Central memory CD8-positive, alpha-beta T cell (primary cell): ENCODE data around the gene SLC25A22.

Experiments
- ATAC-seq: fragments of 150-1000 bp; cut with Tn5 transposase; replicated peaks from 2 replicates; pipeline ENCODE4 v1.10.0; 2022; ENCODE audit warnings: mild to moderate bottlenecking, moderate FRiP score, moderate number of reproducible peaks; ENCODE audit not compliant: poor library complexity, severe bottlenecking; ENCODE audit errors: extremely low read depth
- DNase-seq, 2 donors: peaks; one replicate each; pipeline ENCODE4 v3.0.0; 2021; ENCODE audit warnings: low spot score in 2 of 2
- H3K27ac Mint-ChIP-seq: one replicate; pipeline ENCODE4 v1.8.0; 2022; ENCODE audit warnings: low read depth, mild to moderate bottlenecking, moderate library complexity, mixed read lengths
- H3K27me3 Mint-ChIP-seq: one replicate; pipeline ENCODE4 v1.8.0; 2022; ENCODE audit warnings: mixed read lengths
- H3K36me3 Mint-ChIP-seq: one replicate; pipeline ENCODE4 v1.8.0; 2022; ENCODE audit warnings: mild to moderate bottlenecking, moderate library complexity, mixed read lengths; ENCODE audit not compliant: insufficient read depth
- H3K4me1 Mint-ChIP-seq: one replicate; pipeline ENCODE4 v1.8.0; 2022; ENCODE audit warnings: mixed read lengths
- H3K4me3 Mint-ChIP-seq: one replicate; pipeline ENCODE4 v1.8.0; 2022; ENCODE audit warnings: mild to moderate bottlenecking, moderate library complexity, mixed read lengths
- H3K9me3 Mint-ChIP-seq: one replicate; pipeline ENCODE4 v1.8.0; 2022; ENCODE audit warnings: mixed read lengths

The SLC25A22 gene

DNA sequence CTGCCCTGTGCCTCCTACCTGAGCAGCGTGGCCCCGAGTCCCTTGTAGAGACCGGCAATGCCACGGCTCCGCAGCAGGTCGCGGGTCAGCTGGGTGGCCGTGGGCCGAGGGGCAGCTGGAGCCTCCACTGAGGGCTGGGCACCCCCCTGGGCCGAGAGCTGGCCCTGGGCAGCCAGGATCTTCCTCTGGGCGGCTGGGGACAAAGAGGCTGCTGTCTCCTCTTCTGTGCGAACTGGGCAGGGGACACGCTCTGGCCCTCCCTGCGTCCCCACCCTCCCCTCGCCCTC lies 5.6 kb downstream of the SLC25A22 start:
- peaks cover 19% of the 10 kb centered on the region for H3K36me3 Mint-ChIP-seq
- no peaks in the 10 kb centered on the region for H3K27me3 Mint-ChIP-seq
- H3K9me3 Mint-ChIP-seq, result no peaks in the 10 kb centered on the region
- ATAC-seq (no peak), DNase-seq (no peak)
- peaks cover 15% of the 10 kb centered on the region for H3K4me1 Mint-ChIP-seq
- no peak overlapping the region for H3K27ac Mint-ChIP-seq
- H3K4me3 Mint-ChIP-seq, result no peak overlapping the region

DNA sequence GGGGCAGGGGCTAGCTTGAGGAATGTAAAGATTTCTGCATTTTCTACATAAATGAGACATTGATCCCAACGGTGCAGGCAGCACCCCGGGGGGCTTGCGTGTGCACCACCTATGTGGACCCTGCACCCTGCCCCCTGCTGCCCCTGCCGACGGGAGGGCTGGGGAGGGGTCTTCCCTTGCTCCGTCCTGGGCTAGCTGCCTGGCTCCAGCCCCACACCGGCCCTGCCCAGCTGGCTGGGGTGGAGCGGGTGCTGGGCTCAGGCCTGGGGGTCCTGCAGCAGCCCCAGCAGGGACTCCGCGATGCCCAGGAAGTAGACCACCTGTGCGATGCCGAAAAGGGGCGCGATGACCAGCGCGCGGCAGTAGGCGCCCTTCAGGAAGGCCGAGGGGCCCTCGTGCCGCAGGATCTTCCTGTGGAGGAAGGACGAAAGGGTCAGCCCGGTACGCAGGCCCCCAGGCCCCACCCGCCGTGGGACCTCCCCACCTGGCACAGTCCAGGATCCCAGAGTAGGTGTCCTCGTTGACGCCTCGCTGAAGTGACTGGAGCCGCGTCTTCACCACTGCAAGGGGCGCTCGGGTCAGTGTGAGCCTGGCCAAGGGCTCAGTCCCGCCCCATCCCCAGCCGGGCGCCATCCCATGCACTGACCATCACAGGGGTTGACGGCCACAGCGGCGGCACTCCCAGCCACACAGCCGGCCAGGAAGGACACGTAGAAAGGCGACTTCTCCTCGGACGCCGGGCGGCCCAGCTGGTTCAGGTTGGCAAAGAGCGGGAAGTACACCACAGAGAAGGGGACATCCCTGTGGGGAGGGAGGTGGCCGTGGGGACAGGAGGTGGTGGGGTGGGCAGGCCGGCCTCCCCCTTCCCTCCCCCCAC lies 6.2 kb downstream of the SLC25A22 start:
- Mint-ChIP-seq H3K4me1 (peaks cover 9% of the 10 kb centered on the region), H3K36me3 (peaks cover 17% of the 10 kb centered on the region), H3K27me3 (no peaks in the 10 kb centered on the region), H3K27ac (no peak overlapping the region), H3K9me3 (no peaks in the 10 kb centered on the region), H3K4me3 (no peak overlapping the region)
- no peak for ATAC-seq
- DNase-seq, result no peak

DNA sequence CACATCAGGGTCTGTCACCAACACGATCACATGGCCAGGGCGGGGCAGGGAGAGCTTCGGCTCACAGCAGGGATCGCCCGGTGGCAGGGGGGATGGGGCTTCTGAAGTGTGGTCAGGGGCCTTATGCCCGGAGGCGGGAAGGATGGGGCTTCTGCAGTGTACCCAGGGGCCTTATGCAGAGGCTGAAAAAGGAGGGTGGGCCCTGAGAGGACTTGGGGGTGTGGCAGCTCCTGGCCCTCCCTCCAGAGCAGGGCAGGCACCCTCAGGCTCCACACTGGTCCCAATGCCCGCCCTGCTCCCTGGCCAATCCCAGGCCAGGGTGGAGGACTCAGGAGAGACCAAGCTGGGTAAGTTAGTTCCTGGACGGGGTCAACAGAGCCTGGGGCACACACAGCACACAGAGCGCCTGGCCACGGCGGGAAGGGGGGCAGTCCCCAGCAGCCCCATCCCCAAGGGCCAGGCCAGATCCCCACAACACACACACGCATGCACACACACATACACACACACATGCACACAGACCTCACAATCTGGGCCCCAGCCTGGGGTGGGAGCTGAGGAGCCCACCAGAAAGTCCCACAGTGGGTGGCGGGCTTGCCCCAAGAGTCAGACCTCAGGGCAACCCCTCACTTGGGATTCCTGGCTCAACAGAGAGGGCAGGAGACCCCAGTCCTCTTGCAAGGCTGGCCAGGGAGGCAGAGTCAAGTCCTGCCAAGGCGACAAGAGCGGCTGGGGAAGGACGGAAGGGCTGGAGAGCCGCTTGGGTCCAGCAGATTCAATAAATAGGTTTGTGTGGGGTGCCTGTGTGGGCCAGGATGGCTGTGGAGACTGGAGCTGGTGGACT lies 7.1 kb downstream of the SLC25A22 start:
- H3K4me1 Mint-ChIP-seq, result peaks cover 6% of the 10 kb centered on the region
- H3K4me3 Mint-ChIP-seq, result peak overlapping the region; percentile 23
- ATAC-seq, result no peak
- DNase-seq, result no peak
- peaks cover 14% of the 10 kb centered on the region for H3K36me3 Mint-ChIP-seq
- H3K27ac Mint-ChIP-seq, result no peak overlapping the region
- no peaks in the 10 kb centered on the region for H3K27me3 Mint-ChIP-seq
- no peaks in the 10 kb centered on the region for H3K9me3 Mint-ChIP-seq

DNA sequence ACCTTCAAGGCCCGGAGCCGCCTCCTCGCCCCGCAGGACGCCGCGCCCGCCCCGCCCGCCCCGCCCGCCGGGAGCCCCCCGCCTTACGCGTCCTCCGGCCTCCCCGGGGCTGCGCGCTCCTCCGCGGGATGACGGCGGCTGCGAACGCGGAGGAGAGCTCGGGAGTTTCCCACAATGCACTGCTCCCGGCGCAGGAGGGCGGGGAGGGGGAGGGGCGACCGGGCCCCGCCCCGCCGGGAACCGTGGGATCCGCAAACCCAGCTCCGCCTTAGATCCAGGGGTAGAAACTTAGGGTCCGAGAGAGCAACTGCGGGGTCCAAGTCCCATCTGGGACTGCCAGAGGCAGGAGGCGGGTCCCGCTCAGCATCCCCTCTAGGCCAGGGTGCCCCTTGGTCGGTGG lies 8.1 kb downstream of the SLC25A22 start, which contains the start of gene CEND1:
CEND1 (minus strand) TSS at position 148 of the 400 bp plus-strand sequence. CDS start 1,514 bp downstream, outside the sequence.
- no peaks in the 10 kb centered on the region for H3K27me3 Mint-ChIP-seq
- no peak within 1 kb of the TSS for H3K4me3 Mint-ChIP-seq
- no peaks in the 10 kb centered on the region for H3K9me3 Mint-ChIP-seq
- H3K4me1 Mint-ChIP-seq, result peaks cover 6% of the 10 kb centered on the region
- no peak within 1 kb of the TSS for H3K27ac Mint-ChIP-seq
- peaks cover 12% of the 10 kb centered on the region for H3K36me3 Mint-ChIP-seq
- peak; percentile 32 for ATAC-seq
- no peak for DNase-seq

DNA sequence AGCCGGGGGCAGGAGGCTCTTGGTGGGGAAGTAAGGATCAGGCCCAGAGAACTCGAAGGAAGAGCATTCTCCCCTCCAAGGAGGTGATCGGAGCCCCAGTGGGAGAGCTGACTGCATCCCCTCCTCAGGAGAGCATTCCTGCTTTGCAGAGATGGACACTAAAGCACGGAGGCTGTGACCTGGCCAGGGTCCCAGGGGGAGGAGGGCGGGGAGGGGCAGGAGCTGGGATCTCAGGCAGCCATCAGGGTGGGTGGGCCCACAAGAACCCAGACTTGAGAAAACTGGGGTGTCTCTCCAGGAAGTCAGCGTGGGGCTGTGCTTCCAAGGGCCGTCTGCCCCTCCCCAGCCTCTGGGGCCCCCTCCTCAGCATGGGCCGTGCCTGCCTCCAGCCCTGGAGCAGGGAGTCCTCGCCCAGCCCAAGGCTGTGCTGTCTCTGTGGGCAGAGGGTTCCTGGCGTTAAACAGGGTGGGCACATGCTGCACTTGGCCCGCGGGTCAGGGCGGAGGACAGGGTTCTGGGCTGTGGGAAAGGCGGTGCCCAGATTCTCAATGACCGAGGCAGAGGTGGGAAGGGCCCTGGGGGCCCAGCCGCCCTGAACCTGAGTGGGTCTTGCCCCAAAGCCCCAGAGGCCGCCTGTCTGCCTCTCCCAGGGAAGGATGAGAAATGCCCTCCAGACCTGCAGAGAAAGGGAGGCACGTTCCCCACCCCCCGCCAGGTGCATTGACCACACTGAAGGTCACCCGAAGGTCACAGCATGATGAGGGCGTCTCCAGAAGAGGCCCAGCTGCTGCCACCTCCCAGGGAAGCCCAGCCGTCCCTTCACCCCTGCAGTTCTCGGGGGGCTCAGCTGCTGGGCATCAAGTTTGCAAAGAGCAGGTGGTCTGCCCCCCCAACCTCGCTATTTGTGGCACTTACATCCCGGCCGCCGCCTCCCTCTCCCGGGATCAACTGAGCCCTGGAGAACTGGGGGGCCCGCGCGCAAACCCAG lies 8.8 kb downstream of the SLC25A22 start:
- Mint-ChIP-seq H3K4me1 (peaks cover 6% of the 10 kb centered on the region), H3K27me3 (no peaks in the 10 kb centered on the region), H3K36me3 (peaks cover 11% of the 10 kb centered on the region), H3K9me3 (no peaks in the 10 kb centered on the region), H3K4me3 (no peak overlapping the region), H3K27ac (no peak overlapping the region)
- DNase-seq, result no peak
- no peak for ATAC-seq

DNA sequence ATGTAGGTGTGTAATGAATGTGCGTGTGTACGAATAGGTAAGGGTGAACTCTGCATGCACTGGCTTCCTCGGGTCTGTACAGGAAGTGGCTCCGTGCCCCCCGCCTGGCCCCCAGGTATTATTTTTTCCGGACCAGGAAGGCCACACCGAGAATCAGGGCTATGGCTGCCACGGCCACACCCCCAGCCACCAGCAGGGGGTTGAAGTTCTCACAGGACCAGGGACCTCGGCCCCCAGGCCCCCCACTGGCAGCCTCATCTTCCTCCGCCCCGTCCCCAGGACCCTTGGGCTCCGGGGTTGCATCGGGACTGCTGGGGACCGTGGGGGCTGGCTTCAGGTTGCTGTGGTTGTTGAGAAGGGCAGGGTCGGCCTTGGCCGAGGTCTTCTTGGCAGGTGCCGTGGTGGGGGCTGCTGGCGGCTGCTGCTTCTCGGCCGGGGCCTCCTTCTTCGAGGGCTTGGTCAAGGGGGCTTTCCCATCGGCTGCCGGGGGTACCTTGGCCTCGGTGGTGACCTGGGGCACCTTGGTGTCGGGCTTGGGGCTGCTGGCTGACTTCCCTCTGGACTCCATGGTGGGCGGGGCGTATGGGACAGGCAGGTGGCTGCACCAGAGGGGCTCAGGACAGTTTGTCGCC lies 10.0 kb downstream of the SLC25A22 start:
- H3K4me1 Mint-ChIP-seq, result peaks cover 6% of the 10 kb centered on the region
- ATAC-seq, result no peak
- H3K36me3 Mint-ChIP-seq, result peaks cover 12% of the 10 kb centered on the region
- no peaks in the 10 kb centered on the region for H3K27me3 Mint-ChIP-seq
- no peaks in the 10 kb centered on the region for H3K9me3 Mint-ChIP-seq
- H3K4me3 Mint-ChIP-seq, result no peak overlapping the region
- DNase-seq, result no peak
- H3K27ac Mint-ChIP-seq, result no peak overlapping the region

DNA sequence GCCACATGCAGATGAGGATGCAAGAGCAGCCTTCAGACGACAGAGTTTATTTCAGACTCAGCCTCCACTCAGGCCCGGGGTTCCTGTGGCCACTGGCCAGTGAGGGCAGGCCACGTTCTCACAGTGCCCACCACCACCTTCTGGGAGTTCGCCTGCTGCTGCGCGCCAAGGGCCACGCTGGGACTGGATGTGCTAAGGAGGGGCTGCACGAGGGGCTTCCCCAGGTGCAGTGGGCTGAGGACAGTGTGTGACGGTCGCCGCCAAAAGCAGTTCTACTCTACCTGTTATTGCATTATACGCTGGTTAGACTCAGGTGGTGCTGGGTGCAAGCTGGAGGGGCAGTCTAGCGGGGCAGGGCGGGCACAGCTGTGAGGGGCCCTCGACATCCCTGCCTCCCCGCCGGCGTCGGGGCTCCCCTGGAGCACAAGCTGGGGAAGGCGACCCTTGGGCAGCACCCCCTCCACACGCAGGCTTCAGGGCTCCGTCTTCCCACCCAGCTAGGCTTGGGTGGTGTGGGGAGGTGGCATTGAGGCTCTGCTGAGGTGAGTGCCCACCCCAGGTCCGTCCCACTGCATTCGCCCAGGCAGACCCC lies 10.9 kb downstream of the SLC25A22 start:
- Mint-ChIP-seq H3K4me1 (peaks cover 6% of the 10 kb centered on the region), H3K27ac (no peak overlapping the region), H3K27me3 (no peaks in the 10 kb centered on the region), H3K36me3 (peaks cover 9% of the 10 kb centered on the region), H3K4me3 (no peak overlapping the region), H3K9me3 (no peaks in the 10 kb centered on the region)
- DNase-seq, result no peak
- ATAC-seq, result no peak

DNA sequence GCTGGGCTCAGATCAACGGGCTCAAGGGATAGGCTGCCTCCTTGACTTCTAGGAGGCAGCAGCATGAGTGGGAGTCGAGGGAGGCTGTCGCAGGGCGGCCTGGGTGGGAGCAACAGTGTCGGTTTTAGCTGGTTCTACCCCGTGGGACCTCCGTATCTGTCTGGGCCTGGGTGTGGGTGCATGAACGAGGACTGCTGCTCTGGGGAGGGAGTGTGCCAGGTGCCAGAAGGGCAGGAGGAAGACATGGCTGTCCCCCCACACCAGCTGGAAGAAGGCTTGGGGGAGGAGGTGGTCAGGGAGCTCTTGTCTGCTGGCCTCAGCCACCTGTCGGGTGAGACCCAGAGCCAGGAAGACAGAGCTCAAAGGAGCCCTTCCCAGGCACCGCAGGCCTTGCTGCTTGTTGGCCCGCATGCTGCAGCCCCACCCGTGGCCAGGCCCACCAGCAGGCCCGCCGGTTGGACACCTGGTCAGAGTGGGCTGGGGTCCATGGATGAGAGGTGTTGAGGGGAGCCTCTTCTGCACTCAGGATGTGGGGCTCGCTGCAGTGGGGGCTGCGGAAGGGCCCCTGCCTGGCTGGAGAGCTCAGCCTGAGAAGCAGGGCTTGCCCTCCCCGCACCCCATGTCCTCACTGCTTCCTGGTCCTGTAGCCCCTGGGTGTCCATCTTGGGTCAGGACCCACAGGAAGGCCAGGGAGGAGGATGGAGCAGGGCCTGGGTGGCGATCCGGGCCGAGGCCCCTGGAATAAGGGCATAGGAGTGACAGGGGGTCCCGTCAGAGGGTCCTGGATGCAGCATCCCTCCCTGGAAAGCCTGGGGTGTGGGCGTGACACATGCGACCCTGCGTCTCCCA lies 11.6 kb downstream of the SLC25A22 start:
- Mint-ChIP-seq H3K9me3 (no peaks in the 10 kb centered on the region), H3K4me3 (no peak overlapping the region), H3K4me1 (peaks cover 6% of the 10 kb centered on the region), H3K36me3 (peaks cover 8% of the 10 kb centered on the region), H3K27me3 (no peaks in the 10 kb centered on the region), H3K27ac (no peak overlapping the region)
- ATAC-seq (no peak), DNase-seq (no peak)

DNA sequence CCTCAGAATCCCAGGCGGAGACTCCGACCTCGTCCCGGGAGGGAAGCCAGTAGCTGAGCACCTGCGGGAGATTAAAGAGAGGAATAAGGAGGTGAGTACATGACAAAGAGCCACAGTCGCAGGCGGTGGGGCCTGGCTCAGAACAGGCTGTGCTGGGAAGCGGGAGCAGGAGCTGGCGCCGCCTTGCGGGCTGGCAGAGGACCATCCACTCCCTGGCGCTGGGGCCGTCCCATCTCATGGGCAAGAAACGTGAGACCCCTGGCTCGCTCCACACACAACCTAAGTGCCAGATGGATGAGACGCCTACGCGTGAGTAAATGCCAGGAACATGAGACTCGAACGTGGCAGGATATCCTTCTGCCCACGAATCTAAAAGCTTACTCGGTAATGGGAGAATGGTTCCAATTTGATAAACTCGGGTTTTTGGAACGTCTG lies 14.5 kb downstream of the SLC25A22 start:
- no peak overlapping the region for H3K4me3 Mint-ChIP-seq
- ATAC-seq, result no peak

DNA sequence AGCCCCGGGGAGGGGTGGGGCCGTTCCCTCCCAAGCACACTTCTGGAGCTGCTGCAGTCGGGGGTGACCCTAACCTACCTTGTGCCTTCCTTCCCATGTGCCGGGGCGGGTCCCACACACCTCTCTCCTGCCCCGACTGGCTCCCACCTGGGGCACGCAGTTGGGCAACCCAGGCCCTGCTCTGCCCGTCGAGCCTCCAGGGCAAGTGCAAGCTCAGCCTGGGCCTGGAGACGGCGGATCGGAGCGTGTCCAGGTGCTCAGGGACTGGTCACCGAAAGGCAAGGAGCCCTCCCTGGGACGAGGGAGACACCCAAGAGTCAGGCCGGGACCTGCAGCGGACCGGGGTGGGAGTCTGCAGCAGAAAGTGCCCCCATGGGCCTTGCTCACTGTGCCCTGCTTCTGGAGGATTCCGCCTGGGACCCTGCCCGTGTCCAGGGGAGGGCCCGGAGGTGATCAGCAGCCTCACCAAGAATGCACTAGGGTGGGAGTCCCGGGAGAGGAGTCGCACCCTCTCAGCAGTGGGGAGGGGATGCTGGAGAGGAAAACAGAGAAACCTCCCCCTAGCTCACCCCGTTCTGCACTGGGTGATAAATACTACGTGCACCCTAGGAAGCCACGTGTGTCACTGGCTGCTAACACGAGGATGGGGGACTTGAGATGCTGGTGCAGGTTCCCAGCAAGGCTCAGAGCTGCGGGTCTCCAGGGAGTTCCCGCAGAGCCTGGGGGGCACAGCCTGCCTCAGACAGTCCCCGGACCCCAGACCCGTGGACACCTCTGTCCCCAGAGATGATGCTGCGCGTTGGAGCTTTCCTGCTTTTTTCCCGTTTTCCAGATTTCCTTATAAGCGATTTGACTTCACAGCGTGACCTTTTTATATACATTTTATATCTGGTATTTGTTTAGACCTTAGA lies 15.6 kb downstream of the SLC25A22 start:
- no peak for ATAC-seq
- Mint-ChIP-seq H3K9me3 (no peaks in the 10 kb centered on the region), H3K27ac (no peak overlapping the region), H3K36me3 (peaks cover 6% of the 10 kb centered on the region), H3K4me1 (peaks cover 6% of the 10 kb centered on the region), H3K4me3 (no peak overlapping the region), H3K27me3 (no peaks in the 10 kb centered on the region)
- no peak for DNase-seq

More for the DNA sequence above, 14.5 kb downstream of the SLC25A22 start:
- no peak for DNase-seq
- H3K36me3 Mint-ChIP-seq, result peaks cover 4% of the 10 kb centered on the region
- no peaks in the 10 kb centered on the region for H3K9me3 Mint-ChIP-seq
- H3K4me1 Mint-ChIP-seq, result peaks cover 6% of the 10 kb centered on the region
- no peaks in the 10 kb centered on the region for H3K27me3 Mint-ChIP-seq
- H3K27ac Mint-ChIP-seq, result no peak overlapping the region
